Activated CD4-positive, alpha-beta T cell treated with anti-CD3 and anti-CD28 coated beads, Interleukin-2, amount 10 ng/mL, durations not matched to agents 24 days and 14 days (primary cell): ENCODE measurements around the gene M1AP. TPM values are rescaled to one million over a fixed set of nuclear protein-coding genes. Genes with fewer than 3 reads are reported as not detected.

Experiments
- DNase-seq: peaks from one replicate; pipeline ENCODE4 v3.0.0; 2022
- H3K27ac Mint-ChIP-seq: one replicate; pipeline ENCODE4 v1.8.0; 2022; ENCODE audit warnings: mild to moderate bottlenecking, mixed read lengths
- H3K27me3 Mint-ChIP-seq: one replicate; pipeline ENCODE4 v1.8.0; 2022; ENCODE audit warnings: mixed read lengths
- H3K36me3 Mint-ChIP-seq: one replicate; pipeline ENCODE4 v1.8.0; 2022; ENCODE audit warnings: low read depth, mild to moderate bottlenecking, mixed read lengths
- H3K4me1 Mint-ChIP-seq: one replicate; pipeline ENCODE4 v1.8.0; 2021; ENCODE audit warnings: mixed read lengths
- H3K4me3 Mint-ChIP-seq: one replicate; pipeline ENCODE4 v1.8.0; 2022; ENCODE audit warnings: mild to moderate bottlenecking, moderate library complexity, mixed read lengths
- H3K9me3 Mint-ChIP-seq: one replicate; pipeline ENCODE4 v1.8.0; 2021; ENCODE audit warnings: mixed read lengths
- intact Hi-C: fragments of 100-400 bp; cut with micrococcal nuclease; formaldehyde crosslinking; loops from one replicate; pipeline ENCODE4 v1.15.1; 2023
- total RNA-seq: library from RNA; stranded (reverse); gene quantifications from 2 replicates; pipeline ENCODE4 v1.2.3, GENCODE V29; 2022

M1AP gene
- total RNA-seq, 1 donor from 2014 or later = not detected

DNA sequence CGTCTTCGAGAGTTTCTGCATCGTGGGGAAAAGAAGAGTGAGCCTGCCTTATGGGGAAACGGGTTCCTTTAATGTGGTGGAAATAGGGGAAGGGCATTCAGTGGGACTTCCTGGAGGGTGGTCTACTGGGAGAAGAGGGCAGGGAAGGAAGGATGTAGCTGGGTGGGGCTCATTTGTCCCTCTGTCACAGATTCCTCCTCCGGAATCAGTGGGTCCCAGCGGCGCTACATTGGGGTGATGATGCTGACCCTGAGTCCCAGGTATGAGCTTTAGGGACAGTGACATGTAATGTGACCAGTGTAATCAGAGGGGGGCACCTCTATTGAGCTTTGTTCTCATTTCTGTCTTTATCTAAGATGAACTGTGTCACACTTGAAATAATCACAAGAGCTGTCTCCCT lies 116.5 kb downstream of the M1AP start:
- peak overlapping the region; percentile 92 for H3K27ac Mint-ChIP-seq
- peaks cover 43% of the 10 kb centered on the region for H3K36me3 Mint-ChIP-seq
- peak overlapping the region; percentile 96 for H3K4me3 Mint-ChIP-seq

DNA sequence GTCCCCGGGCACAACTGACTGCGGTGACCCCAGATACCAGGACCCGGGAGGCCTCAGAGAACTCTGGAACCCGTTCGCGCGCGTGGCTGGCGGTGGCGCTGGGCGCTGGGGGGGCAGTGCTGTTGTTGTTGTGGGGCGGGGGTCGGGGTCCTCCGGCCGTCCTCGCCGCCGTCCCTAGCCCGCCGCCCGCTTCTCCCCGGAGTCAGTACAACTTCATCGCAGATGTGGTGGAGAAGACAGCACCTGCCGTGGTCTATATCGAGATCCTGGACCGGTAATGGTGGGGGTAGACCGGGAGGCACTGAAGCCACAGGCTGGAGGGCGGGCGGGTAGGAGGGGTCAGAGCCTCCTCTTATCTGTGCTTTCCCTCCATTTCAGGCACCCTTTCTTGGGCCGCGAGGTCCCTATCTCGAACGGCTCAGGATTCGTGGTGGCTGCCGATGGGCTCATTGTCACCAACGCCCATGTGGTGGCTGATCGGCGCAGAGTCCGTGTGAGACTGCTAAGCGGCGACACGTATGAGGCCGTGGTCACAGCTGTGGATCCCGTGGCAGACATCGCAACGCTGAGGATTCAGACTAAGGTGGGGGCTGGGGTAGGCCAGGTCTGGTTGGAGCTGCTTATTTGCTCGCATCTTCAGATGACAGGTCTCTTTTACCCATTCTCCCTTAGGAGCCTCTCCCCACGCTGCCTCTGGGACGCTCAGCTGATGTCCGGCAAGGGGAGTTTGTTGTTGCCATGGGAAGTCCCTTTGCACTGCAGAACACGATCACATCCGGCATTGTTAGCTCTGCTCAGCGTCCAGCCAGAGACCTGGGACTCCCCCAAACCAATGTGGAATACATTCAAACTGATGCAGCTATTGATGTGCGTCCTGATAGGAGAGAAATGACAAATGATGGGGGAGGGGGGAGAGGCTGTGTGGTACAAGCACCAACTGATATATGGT lies 117.6 kb downstream of the M1AP start:
- Mint-ChIP-seq H3K36me3 (peaks cover 53% of the 10 kb centered on the region), H3K4me1 (peaks cover 35% of the 10 kb centered on the region), H3K9me3 (no peaks in the 10 kb centered on the region), H3K27me3 (no peaks in the 10 kb centered on the region), H3K27ac (peak overlapping the region; percentile 92), H3K4me3 (peak overlapping the region; percentile 96)
- intact Hi-C loops = loop anchor here (1.0 kb wide), 1 partner anchor 19 kb away; no protein-coding TSS in a partner anchor
- peak; percentile 85 for DNase-seq

More for the DNA sequence above, 116.5 kb downstream of the M1AP start:
- DNase-seq = no peak
- intact Hi-C loops = loop anchor here (2.0 kb wide), 1 partner anchor 281 kb away; no protein-coding TSS in a partner anchor
- Mint-ChIP-seq H3K27me3 (no peaks in the 10 kb centered on the region), H3K9me3 (no peaks in the 10 kb centered on the region), H3K4me1 (peaks cover 29% of the 10 kb centered on the region)

DNA sequence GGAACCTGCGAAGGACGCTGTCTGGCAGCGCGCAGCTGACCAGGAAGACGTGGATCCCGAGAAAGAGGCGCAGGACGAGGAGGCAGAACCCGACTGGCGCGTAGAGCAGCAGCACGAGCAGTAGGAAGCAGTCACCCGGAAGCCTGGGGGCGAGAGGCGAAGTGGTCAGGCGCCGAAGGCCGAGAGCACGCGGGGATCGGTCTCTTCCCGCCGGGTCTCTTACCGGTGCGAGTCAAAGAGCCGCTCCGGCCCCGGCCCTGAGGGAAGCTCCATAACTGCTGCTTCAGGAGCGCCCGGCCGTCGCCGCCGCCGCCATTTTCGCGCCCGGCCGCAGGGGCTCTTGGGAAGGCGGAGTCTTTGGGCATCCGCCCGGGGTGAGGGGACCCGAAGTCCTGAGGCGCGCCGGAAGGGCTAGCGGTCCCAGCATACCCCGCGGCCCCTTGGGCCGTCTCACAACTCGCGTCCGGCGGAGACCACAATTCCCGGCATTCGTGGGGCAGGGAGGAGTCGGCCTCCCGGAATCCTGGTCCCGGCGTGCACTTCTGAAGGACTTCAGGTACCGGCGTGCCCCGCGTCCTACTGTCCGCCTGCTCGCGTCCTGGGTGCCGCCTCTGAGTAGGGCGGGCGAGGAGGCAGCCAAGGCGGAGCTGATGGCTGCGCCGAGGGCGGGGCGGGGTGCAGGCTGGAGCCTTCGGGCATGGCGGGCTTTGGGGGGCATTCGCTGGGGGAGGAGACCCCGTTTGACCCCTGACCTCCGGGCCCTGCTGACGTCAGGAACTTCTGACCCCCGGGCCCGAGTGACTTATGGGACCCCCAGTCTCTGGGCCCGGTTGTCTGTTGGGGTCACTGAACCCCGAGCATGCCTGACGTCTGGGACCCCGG lies 118.5 kb downstream of the M1AP start, which contains the start of the genes AUP1 and HTRA2:
TSS of gene AUP1 (minus strand) at position 350 of the 882 bp plus-strand sequence. CDS start at position 273, 77 bp downstream.
TSS of gene HTRA2 (plus strand) at position 577 of the 882 bp plus-strand sequence. CDS start at position 651, 74 bp downstream.
- Mint-ChIP-seq H3K4me3 (peak within 1 kb of the TSS; percentile 96), H3K27ac (peak within 1 kb of the TSS; percentile 96), H3K9me3 (no peaks in the 10 kb centered on the region), H3K27me3 (no peaks in the 10 kb centered on the region), H3K36me3 (peaks cover 58% of the 10 kb centered on the region), H3K4me1 (peaks cover 35% of the 10 kb centered on the region)
- intact Hi-C loops = loop anchor here (1.0 kb wide), 9 partner anchors 12 to 429 kb away; partner anchors contain the start of genes DOK1, INO80B, MRPL53 and POLE4
- DNase-seq = peak; percentile 97

DNA sequence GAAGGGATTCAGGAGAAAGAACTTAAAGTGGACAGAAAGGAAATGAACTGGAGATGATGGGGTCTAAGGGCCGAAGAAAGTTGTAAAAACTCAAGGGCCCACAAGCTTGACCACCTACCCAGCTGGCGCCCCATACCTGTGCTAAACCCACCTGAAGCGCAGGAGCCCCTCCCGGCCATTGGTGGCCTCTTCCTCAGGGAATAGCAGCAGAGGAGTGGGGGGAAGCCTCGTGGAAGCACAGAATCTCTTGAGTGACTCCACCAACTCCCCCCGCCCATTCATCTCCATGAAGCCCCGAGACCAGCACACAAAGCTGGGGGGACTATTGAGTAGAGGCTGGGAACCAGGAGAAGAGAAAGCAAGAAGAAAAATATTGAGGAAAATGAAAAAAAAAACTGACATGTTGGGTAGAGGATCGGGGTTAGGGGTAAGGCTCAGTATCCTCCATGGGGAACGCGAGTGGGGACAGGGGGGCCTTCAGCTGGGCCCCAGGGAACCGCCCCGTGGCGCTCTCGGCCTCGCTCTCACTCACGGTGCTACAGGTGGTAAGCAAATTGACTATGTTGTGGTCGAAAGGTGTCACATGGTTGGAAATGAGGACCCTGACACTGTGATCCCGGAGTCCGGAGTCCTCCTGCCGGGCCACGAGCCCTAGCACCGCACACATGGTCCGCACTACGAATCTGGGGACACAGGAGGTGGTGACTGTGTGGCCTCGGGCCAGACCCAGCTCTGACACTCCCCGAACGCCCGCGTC lies 119.4 kb downstream of the M1AP start:
- H3K36me3 Mint-ChIP-seq = peaks cover 56% of the 10 kb centered on the region

DNA sequence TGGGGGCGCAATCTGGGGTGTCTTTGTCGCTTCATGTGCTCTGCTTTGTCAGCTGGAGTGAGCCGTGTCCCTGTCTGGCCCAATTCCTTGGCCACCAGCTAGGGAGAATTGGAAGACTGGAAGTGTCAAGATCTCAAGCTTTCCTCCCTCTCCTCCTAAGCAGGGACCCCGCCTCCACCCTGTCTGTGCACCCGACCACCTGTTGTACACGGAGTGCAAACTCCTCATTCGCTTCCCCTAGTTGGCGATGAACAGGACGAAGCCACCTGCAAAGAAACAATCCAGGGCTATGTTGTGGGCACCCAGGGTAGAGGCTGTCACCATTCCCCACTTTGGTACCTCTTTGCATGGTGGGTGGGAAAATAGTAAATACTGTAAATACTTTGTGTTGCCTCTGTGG lies 120.4 kb downstream of the M1AP start:
- H3K9me3 Mint-ChIP-seq = no peaks in the 10 kb centered on the region
- peak overlapping the region; percentile 96 for H3K4me3 Mint-ChIP-seq
- no peak overlapping the region for H3K27ac Mint-ChIP-seq
- H3K27me3 Mint-ChIP-seq = no peaks in the 10 kb centered on the region
- peaks cover 38% of the 10 kb centered on the region for H3K4me1 Mint-ChIP-seq
- no peak for DNase-seq
- H3K36me3 Mint-ChIP-seq = peaks cover 55% of the 10 kb centered on the region
- intact Hi-C loops = no loop called here

More for the DNA sequence above, 119.4 kb downstream of the M1AP start:
- no peak for DNase-seq
- peaks cover 35% of the 10 kb centered on the region for H3K4me1 Mint-ChIP-seq
- peak overlapping the region; percentile 96 for H3K4me3 Mint-ChIP-seq
- H3K27me3 Mint-ChIP-seq = no peaks in the 10 kb centered on the region
- no peaks in the 10 kb centered on the region for H3K9me3 Mint-ChIP-seq
- intact Hi-C loops = loop anchor here (1.0 kb wide), 8 partner anchors 11 to 430 kb away; partner anchors contain the start of genes DOK1, INO80B, MRPL53 and POLE4
- peak overlapping the region; percentile 96 for H3K27ac Mint-ChIP-seq

DNA sequence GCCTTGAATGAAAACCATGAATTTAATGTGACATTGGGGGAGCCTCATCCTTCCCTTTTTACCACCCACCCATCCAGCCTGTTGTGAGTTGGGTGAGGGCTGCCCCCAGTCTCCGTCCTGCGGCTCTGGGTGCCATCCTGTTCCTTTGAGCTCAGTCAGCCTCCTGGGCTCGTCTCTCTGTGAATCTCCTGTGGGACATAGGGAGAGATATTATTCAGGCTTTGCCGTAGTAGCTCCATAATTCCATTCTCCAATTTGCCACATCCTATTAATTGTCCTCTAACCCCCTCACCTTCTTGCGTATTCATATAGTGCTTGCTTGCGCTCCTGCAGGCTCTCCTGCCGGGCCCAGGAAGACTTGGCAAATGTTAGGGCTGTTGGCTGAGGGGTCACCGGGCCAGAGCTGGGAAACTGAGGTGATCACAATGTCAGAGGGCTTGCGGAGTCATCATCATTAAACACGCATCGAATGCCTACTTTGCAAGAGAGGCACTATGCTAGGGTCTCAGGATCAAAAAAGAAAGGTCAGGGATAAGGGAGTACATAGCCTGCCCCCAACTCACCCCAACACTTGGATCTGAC lies 121.4 kb downstream of the M1AP start:
- no peak for DNase-seq
- intact Hi-C loops = no loop called here
- Mint-ChIP-seq H3K27ac (no peak overlapping the region), H3K4me3 (peak overlapping the region; percentile 43), H3K9me3 (no peaks in the 10 kb centered on the region), H3K36me3 (peaks cover 46% of the 10 kb centered on the region), H3K27me3 (peaks cover under 1% of the 10 kb centered on the region), H3K4me1 (peaks cover 33% of the 10 kb centered on the region)

DNA sequence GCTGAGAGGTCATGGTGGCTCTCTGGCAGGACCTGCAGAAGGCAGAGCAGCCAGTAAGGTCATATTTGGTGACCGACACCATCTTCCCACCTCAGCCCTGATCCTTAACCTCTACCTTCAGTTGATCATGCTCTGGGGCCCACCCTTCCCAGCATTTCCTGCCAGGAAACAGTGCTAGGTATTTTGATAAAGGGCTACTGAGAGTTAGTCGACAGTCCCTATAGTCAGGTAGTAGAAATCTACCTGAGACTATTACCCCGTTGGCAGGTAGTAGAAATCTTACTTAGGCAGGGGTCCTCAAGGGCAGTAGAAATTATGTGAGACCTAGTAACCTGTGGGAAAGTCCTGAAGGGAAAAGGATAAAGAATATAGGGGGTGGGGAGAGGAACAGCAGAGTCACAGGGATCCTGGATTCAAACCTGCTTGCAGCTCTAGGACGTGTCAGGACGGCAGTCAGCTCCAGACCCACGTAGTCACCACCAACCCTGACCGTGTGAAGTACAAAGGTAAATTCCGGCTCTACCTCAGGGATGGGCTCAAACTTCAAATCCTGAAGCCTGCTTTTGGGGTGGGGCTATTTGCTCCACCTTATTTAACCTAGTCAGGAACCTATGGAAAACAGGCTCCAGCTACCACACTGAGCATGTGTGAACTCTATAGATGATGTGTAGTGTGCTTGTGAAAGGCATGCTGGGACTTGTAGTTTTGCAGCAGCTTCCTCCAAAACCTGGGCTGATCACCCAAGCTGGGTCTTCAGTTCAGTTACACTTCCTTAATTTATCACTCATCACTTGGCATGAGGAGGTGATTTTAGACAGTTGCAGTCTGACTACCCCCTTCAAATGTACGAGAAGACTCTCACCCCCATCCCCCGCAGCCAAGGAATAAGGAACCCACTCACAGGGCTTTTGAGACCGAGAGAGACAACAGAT lies 122.1 kb downstream of the M1AP start, which contains the start of gene DQX1:
TSS of gene DQX1 (minus strand) at position 515 of the 932 bp plus-strand sequence. CDS start at position 13, 502 bp downstream.
- DNase-seq = peak; percentile 76
- Mint-ChIP-seq H3K36me3 (peaks cover 41% of the 10 kb centered on the region), H3K27ac (no peak within 1 kb of the TSS), H3K9me3 (no peaks in the 10 kb centered on the region), H3K4me3 (peak within 1 kb of the TSS; percentile 43), H3K27me3 (peaks cover 5% of the 10 kb centered on the region), H3K4me1 (peaks cover 26% of the 10 kb centered on the region)
- intact Hi-C loops = no loop called here

DNA sequence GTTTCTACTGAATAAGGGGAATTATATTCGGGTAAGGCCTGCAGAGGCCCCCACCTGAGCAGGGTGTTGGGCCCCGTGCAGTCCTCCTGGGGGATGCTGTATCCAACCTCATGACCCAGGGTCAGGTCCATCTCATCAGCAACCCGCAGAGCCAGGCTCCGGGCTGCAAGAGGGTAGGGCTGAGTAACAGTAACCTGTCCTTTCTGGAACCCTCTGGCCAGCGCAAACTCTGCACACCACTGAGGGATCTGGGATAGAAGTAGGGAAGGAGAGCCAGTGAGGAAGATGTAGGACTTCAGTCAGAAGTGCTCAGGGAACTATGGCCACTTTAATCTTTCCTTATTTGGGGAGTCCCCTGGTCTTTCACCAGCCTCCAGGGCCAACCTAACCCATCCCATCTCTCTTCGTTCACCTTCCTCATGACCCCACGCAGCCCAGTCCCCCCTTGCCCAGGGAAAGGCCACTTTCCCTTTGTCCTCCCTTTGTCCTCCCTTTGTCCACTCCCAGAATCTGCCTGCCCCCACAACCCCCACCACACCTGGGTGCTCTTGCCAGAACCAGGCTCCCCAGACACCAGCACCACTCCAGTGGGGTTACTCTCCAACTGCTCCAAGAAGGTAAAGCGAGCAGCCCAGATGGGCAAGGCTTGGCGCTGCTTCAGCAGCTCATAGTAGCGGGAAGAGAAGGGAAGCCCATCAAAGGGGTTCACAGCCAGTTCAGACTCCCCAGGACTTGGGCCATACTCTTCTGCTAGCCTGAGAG lies 123.0 kb downstream of the M1AP start:
- H3K27me3 Mint-ChIP-seq = peaks cover 12% of the 10 kb centered on the region
- H3K4me1 Mint-ChIP-seq = peaks cover 22% of the 10 kb centered on the region
- intact Hi-C loops = no loop called here
- H3K36me3 Mint-ChIP-seq = peaks cover 39% of the 10 kb centered on the region
- no peak overlapping the region for H3K4me3 Mint-ChIP-seq
- H3K27ac Mint-ChIP-seq = no peak overlapping the region
- no peak for DNase-seq
- H3K9me3 Mint-ChIP-seq = no peaks in the 10 kb centered on the region

DNA sequence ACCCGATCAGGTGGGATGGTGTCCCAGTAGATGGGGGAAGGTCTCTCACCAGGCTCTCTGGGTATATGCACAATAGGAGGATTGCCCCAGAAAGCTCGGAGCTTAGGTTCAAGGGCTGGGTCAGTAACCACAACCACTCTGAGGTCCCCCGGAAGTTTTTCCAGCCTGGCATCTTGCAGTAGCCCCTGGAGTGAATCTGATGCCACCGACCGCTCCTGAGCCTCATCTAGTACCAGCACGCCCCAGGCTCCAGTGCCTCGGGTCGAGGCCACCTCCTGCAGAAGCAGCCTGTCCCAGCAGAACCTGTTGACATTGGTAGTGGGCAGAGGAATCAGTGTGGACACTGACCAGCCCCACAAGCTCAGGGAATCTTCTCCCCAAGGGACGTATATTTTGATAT lies 124.1 kb downstream of the M1AP start:
- peaks cover 22% of the 10 kb centered on the region for H3K4me1 Mint-ChIP-seq
- H3K4me3 Mint-ChIP-seq = no peak overlapping the region
- no peak for DNase-seq
- H3K9me3 Mint-ChIP-seq = no peaks in the 10 kb centered on the region
- peaks cover 37% of the 10 kb centered on the region for H3K36me3 Mint-ChIP-seq
- H3K27ac Mint-ChIP-seq = no peak overlapping the region
- intact Hi-C loops = no loop called here
- H3K27me3 Mint-ChIP-seq = peaks cover 21% of the 10 kb centered on the region

DNA sequence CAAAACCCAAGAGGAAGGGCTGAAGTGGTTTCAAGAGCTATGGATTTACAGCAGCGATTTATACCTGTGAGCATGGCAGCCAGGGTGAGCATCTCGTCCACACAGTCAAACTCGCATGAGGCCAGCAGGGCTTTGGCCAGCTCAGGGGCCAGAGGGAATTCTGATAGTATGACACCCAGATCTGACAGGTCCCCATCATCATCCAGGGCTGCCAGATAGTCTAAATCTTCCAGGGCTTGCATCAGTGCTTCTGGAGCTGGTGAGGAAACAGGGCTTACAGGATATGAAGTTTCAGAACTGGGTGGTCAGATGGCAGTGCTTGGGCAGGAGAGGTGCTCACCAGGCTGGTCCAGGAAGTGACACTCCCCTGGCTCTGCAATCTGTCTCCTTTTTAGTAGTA lies 125.6 kb downstream of the M1AP start:
- intact Hi-C loops = no loop called here
- Mint-ChIP-seq H3K36me3 (peaks cover 24% of the 10 kb centered on the region), H3K9me3 (no peaks in the 10 kb centered on the region), H3K27ac (no peak overlapping the region), H3K27me3 (peaks cover 36% of the 10 kb centered on the region), H3K4me3 (no peak overlapping the region), H3K4me1 (peaks cover 18% of the 10 kb centered on the region)
- no peak for DNase-seq

DNA sequence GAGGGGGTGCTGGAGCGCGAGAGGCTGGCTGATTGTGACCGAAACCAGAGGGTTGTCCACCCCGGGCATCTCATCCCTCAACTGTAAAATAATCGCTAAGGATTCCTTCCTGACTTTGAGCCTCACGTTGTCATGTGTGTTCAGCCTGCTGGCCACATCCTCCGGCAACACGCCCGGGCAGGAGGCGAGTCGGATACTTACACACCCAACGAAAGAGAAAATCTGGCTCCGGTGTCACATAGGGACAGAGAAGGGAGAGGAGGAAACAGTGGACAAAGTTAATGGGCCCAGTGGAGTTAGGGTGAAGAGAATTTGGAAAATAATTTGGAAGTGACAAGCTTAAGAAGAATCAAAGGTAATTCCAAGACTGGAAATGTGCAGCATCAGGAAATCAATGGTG lies 131.5 kb downstream of the M1AP start:
- H3K27ac Mint-ChIP-seq = no peak overlapping the region

More for the DNA sequence above, 131.5 kb downstream of the M1AP start:
- Mint-ChIP-seq H3K4me1 (peaks cover 19% of the 10 kb centered on the region), H3K4me3 (peak overlapping the region; percentile 79), H3K9me3 (peaks cover 7% of the 10 kb centered on the region), H3K36me3 (peaks cover 9% of the 10 kb centered on the region), H3K27me3 (peaks cover 77% of the 10 kb centered on the region)
- intact Hi-C loops = loop anchor here (1.0 kb wide), 1 partner anchor 13 kb away; the partner anchor contains the start of genes AUP1 and HTRA2
- no peak for DNase-seq
